ENCODE data around the gene MYOM1.

GRCh38 chr18:3084206-3084605, 135.6 kb downstream of the MYOM1 start:
- no peak for TF ChIP-seq CTCF (IDR thresholded peaks at IDR 0.05)
- no peak for TF ChIP-seq POLR2A (IDR thresholded peaks at IDR 0.05)
